Karpas-422 (cell line): ENCODE data around the gene HERC2. TPM values are rescaled to one million over a fixed set of nuclear protein-coding genes. Genes with fewer than 3 reads are reported as not detected.
"Not testable (repeated sequence)": the region's sequence is repeated elsewhere in the genome, so short reads cannot be mapped to it uniquely, and the experiment has no call there.

Experiments used
- DNase-seq: peaks from one replicate; pipeline ENCODE4 v3.0.0-alpha.2; 2015
- H2AFZ ChIP-seq: fragments of 200-600 bp; sonication (generic); 2 replicates; pipeline ENCODE4 v1.6.1; 2014; ENCODE audit warnings: antibody characterized with exemption, low read length, mixed read lengths
- H3K27ac ChIP-seq: fragments of 200-600 bp; sonication (generic); 2 replicates; pipeline ENCODE4 v1.5.1; 2014; ENCODE audit warnings: mild to moderate bottlenecking, low read length, moderate library complexity
- H3K27me3 ChIP-seq: fragments of 200-600 bp; sonication (generic); 2 replicates; pipeline ENCODE4 v1.6.1; 2014; ENCODE audit warnings: low read length, mixed read lengths
- H3K36me3 ChIP-seq: fragments of 200-600 bp; sonication (generic); 2 replicates; pipeline ENCODE4 v1.6.1; 2014; ENCODE audit warnings: low read length, mixed read lengths; ENCODE audit not compliant: insufficient read depth
- H3K4me1 ChIP-seq: fragments of 200-600 bp; sonication (generic); 2 replicates; pipeline ENCODE4 v1.6.1; 2014; ENCODE audit warnings: mild to moderate bottlenecking, low read length, mixed read lengths
- H3K4me2 ChIP-seq: fragments of 200-600 bp; sonication (generic); 2 replicates; pipeline ENCODE4 v1.6.1; 2014; ENCODE audit warnings: low read length, low read depth, mild to moderate bottlenecking; ENCODE audit not compliant: poor library complexity, severe bottlenecking
- H3K4me3 ChIP-seq: fragments of 200-600 bp; sonication (generic); 2 replicates; pipeline ENCODE4 v1.5.1; 2014; ENCODE audit warnings: mild to moderate bottlenecking, antibody characterized with exemption, low read length, mixed read lengths
- H3K79me2 ChIP-seq: fragments of 200-600 bp; sonication (generic); 2 replicates; pipeline ENCODE4 v1.6.1; 2014; ENCODE audit warnings: mild to moderate bottlenecking, low read length, mixed read lengths
- H3K9ac ChIP-seq: fragments of 200-600 bp; sonication (generic); 2 replicates; pipeline ENCODE4 v1.6.0; 2014; ENCODE audit warnings: low read length
- H3K9me2 ChIP-seq: fragments of 200-600 bp; sonication (generic), shearing (Covaris generic); replicated peaks from 2 replicates; pipeline ENCODE4 v1.6.0; 2014; ENCODE audit warnings: mild to moderate bottlenecking, low read length, moderate library complexity; ENCODE audit not compliant: insufficient read depth
- H3K9me3 ChIP-seq: fragments of 300-700, 200-600 bp; sonication (generic); 2 replicates; pipeline ENCODE4 v1.6.1; 2014; ENCODE audit warnings: low read length, mixed read lengths
- H4K20me1 ChIP-seq: fragments of 200-600 bp; sonication (generic); 2 replicates; pipeline ENCODE4 v1.6.1; 2014; ENCODE audit warnings: mild to moderate bottlenecking, antibody characterized with exemption, low read length, low read depth; ENCODE audit not compliant: insufficient read depth
- total RNA-seq: library from RNA; depleted of rRNA; stranded (reverse); fragments of >200 nt; shearing (Covaris generic); gene quantifications from 2 replicates; pipeline ENCODE4 v1.2.3, GENCODE V29; 2014; ENCODE audit warnings: low replicate concordance

The HERC2 gene
- total RNA-seq, 1 experiment from 2014 or later = 58.7 TPM

DNA sequence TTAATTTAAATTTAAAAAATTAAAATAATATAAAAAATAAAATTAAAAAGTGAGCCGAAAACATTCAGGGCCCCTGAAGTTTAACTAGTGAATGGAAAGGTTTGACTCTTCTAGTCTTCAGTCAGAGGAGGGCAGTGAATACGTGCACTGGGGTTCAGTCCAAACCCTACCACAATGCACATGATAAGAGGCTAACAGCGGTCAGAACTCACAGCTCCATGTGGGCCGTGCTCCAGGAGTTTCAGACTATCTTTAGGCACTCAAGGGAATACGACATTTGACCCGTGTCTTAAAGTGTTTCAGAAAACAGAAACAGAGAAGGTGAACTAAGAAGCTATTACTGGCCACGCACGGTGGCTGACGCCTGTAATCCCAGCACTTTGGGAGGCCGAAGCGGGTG lies 11.5 kb downstream of the HERC2 start:
- H3K9me3 ChIP-seq, H3K4me3 ChIP-seq, H3K4me1 ChIP-seq, H3K4me2 ChIP-seq, H2AFZ ChIP-seq, H3K9me2 ChIP-seq, DNase-seq, H3K27ac ChIP-seq, H3K27me3 ChIP-seq, H3K9ac ChIP-seq, H4K20me1 ChIP-seq, H3K36me3 ChIP-seq: not testable (repeated sequence)
- peaks cover 18% of the 10 kb centered on the region for H3K79me2 ChIP-seq

DNA sequence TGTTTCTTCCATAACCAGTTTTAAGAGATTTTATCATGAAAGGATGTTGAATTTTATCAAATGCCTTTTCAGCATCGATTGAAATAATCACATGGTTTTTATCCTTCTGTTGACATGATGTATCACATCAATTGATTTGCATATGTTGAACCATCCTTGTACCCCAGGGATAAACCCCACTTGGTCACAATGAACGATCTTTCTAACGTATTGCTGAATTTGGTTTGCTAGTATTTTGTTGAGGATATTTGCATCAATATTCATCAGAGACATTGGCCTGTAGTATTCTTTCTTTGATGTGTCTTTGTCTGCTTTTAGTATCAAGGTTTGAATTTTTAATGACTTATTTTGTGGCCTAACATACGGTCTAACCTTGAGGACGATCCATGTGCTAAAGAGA lies 13.3 kb downstream of the HERC2 start:
- not testable (repeated sequence) for H3K27ac ChIP-seq, DNase-seq, H3K4me1 ChIP-seq, H3K9ac ChIP-seq, H3K9me3 ChIP-seq, H4K20me1 ChIP-seq, H3K4me3 ChIP-seq, H3K4me2 ChIP-seq, H3K9me2 ChIP-seq, H3K36me3 ChIP-seq, H2AFZ ChIP-seq, H3K27me3 ChIP-seq, H3K79me2 ChIP-seq

DNA sequence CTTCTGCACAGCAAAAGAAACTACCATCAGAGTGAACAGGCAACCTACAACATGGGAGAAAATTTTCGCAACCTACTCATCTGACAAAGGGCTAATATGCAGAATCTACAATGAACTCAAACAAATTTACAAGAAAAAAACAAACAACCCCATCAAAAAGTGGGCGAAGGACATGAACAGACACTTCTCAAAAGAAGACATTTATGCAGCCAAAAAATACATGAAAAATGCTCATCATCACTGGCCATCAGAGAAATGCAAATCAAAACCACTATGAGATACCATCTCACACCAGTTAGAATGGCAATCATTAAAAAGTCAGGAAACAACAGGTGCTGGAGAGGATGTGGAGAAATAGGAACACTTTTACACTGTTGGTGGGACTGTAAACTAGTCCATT lies 16.3 kb downstream of the HERC2 start:
- not testable (repeated sequence) for H3K4me1 ChIP-seq, H3K9me2 ChIP-seq, H3K4me2 ChIP-seq, H3K9me3 ChIP-seq, H2AFZ ChIP-seq, H3K79me2 ChIP-seq, H4K20me1 ChIP-seq, H3K27ac ChIP-seq, H3K27me3 ChIP-seq, H3K9ac ChIP-seq, H3K36me3 ChIP-seq, DNase-seq, H3K4me3 ChIP-seq

DNA sequence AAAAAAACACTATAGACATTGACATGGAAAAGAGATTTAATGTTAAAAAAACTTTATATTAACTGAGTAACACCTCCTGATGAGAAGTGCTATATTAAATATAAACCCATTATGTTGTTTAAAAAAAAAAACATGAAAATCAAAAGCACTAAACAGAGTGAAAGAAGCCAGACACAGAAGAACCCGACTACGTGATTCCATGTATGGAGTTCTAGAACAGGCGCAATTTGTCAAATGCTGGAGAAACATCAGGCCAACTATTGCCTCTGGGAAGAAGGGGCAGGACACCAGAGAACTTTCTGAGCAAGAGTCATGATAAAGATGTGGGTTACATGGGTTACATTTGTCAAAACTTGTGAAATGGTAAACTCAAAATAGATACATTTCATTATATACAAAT lies 24.5 kb downstream of the HERC2 start:
- H3K27me3 ChIP-seq, H3K9ac ChIP-seq, H3K4me3 ChIP-seq, H4K20me1 ChIP-seq, H3K9me3 ChIP-seq, H3K9me2 ChIP-seq, DNase-seq, H3K36me3 ChIP-seq, H3K79me2 ChIP-seq, H3K4me1 ChIP-seq, H2AFZ ChIP-seq, H3K4me2 ChIP-seq, H3K27ac ChIP-seq: not testable (repeated sequence)

DNA sequence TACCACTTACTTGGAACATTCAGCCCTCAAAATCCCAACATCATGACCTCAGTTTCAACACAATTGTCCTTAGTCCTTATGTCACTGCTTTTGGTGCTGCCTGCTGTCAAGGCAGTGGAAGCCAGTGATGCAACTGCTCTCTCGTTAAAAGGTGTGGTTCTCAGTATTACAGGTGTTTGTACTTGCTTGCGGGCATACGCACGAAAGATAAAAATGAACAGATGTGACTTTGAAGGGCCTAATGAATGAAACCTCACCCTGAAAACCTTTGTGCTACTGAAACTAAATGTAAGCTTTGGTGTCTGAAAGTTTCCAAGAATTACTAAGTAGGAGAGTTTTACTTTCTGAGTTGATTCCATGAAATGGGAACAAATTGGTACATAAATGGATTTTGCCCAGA lies 25.2 kb downstream of the HERC2 start:
- not testable (repeated sequence) for DNase-seq, H3K4me3 ChIP-seq, H2AFZ ChIP-seq, H3K9ac ChIP-seq, H3K36me3 ChIP-seq, H4K20me1 ChIP-seq, H3K27ac ChIP-seq, H3K4me2 ChIP-seq, H3K4me1 ChIP-seq, H3K9me3 ChIP-seq, H3K27me3 ChIP-seq, H3K9me2 ChIP-seq
- H3K79me2 ChIP-seq = peaks cover 13% of the 10 kb centered on the region

DNA sequence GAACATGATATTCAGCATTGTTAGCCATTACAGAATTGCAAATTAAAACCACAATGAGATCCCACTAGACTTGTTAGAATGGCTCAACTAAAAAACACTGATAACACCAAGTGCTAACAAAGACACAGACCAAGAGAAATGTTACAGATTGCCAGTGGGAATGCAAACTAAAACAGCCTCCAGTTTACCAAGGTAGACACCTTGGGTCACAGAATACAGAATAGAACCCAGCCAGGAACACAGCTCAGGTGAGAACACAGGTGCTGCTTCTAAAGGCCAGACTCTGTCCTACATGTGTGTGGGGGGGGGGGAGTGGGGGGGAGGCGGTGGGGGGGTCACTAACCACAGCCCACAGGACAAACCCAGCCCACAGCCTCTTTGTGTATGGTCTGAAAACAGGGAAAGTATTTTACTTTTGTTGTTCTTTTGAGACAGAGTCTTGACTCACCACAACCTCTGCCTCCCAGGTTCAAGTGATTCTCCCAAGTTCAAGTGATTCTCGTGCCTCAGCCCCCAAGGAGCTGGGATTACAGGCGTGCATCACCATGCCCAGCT lies 26.9 kb downstream of the HERC2 start:
- DNase-seq, H3K4me3 ChIP-seq, H4K20me1 ChIP-seq, H3K4me2 ChIP-seq, H3K9me3 ChIP-seq, H3K27me3 ChIP-seq, H3K9ac ChIP-seq, H3K9me2 ChIP-seq, H2AFZ ChIP-seq, H3K4me1 ChIP-seq, H3K27ac ChIP-seq: not testable (repeated sequence)
- H3K36me3 ChIP-seq = peaks cover 18% of the 10 kb centered on the region
- peaks cover 23% of the 10 kb centered on the region for H3K79me2 ChIP-seq

DNA sequence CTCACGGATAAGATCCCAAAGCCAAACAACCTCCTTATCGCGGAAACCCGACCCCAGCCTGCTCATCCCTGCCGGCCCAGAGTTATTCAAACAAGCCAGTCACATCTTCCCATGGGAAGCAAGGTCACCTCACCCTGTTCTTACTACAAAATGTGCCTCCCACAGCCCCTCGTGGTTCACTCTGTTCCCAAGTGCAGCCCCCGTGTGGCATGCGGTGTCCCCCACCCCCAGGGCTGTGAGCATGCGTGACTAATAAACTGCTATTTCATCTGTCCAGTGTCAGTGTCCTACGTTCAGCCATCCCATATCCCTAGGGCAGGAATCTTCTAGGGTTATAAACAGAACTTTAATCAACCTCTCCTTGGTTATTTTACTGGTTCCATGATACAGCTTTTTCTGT lies 27.4 kb downstream of the HERC2 start:
- not testable (repeated sequence) for H3K4me2 ChIP-seq, H3K27me3 ChIP-seq, H3K4me3 ChIP-seq, H3K4me1 ChIP-seq, H4K20me1 ChIP-seq, DNase-seq, H3K9ac ChIP-seq, H3K9me3 ChIP-seq, H3K27ac ChIP-seq, H2AFZ ChIP-seq, H3K9me2 ChIP-seq
- peaks cover 28% of the 10 kb centered on the region for H3K79me2 ChIP-seq
- peaks cover 24% of the 10 kb centered on the region for H3K36me3 ChIP-seq

DNA sequence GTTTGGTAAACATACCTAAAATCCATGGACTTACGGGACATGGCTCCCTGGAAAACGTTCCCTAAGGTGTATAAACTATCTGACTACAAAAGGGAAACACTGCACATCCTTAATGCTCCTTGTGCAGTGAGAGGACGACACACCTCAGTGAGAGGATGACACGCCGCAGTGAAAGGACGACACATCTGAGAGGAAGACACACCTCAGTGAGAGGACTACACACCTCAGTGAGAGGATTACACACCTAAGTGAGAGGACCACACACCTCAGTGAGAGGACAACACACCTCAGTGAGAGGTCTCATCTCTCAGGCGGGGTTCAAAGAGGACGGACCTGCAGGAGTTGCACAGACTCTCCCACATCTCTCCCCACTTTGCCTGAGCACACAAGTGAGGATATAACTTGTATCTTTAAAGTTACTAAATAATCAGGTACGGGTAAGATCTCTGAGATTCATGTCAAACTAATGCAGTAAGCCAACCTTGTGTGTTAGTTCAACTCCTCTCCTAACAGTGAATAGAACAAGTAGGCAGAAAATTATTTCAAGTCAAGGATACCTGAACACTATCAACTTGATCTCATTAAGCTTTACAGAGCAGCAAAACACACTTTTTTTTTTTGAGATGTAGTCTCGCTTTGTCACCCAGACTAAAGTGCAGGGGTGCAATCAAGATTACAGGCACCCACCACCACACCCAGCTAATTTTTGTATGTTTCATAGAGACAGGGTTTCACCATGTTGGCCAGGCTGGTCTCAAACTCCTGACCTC lies 32.1 kb downstream of the HERC2 start:
- no peak for DNase-seq
- Histone ChIP-seq H2AFZ (no peak overlapping the region), H3K4me3 (no peak overlapping the region), H3K9me3 (peaks cover 9% of the 10 kb centered on the region; the same call in 1 of the 2 replicates), H3K27me3 (no peaks in the 10 kb centered on the region), H3K79me2 (peaks cover 58% of the 10 kb centered on the region), H3K36me3 (peaks cover 31% of the 10 kb centered on the region), H3K9ac (no peak overlapping the region), H4K20me1 (no peaks in the 10 kb centered on the region), H3K4me2 (peak overlapping the region; percentile 32), H3K4me1 (peaks cover 11% of the 10 kb centered on the region), H3K9me2 (no peaks in the 10 kb centered on the region), H3K27ac (peak overlapping the region; percentile 39; the same call in 1 of the 2 replicates)
